Measurements from ENCODE around the gene IGFBP7. TPM values are rescaled to one million over a fixed set of nuclear protein-coding genes. Genes with fewer than 3 reads are reported as not detected.
"Not testable (repeated sequence)": the region's sequence is repeated elsewhere in the genome, so short reads cannot be mapped to it uniquely, and the experiment has no call there.

Gene IGFBP7
- total and polyA plus RNA-seq, 4 donors, result 60.5 to 216 (median 205) TPM

- peaks cover 0 to 8% (median 3%) of the 10 kb centered on the region in 4 donors for H3K4me1 ChIP-seq (ENCODE audit: control insufficient read depth in 4 of 4, insufficient read depth in 4 of 4, low read length in 3 of 4)
- H3K27ac ChIP-seq (ENCODE audit: low read depth in 1 of 2, low read length in 2 of 2), result no peak overlapping the region
- H3K27me3 ChIP-seq (ENCODE audit: control insufficient read depth in 4 of 4, insufficient read depth in 4 of 4, low read length in 3 of 4), result no peaks in the 10 kb centered on the region
- no peak for DNase-seq (ENCODE audit: low spot score)
- no peak overlapping the region for H3K9ac ChIP-seq (ENCODE audit: low read depth in 1 of 2, low read length in 2 of 2)
- H3K9me3 ChIP-seq (ENCODE audit: control insufficient read depth in 4 of 4, low read length in 3 of 4), result no peaks in the 10 kb centered on the region
- H3K36me3 ChIP-seq (ENCODE audit: control insufficient read depth in 4 of 4, insufficient read depth in 3 of 4, low read depth in 1 of 4, low read length in 3 of 4), result no peaks in the 10 kb centered on the region
- TF ChIP-seq REST (IDR thresholded peaks at IDR 0.05) (no peak), FOXA2 (IDR thresholded peaks at IDR 0.05) (no peak), ATF3 (IDR thresholded peaks at IDR 0.05) (no peak), YY1 (IDR thresholded peaks at IDR 0.05) (no peak), TAF1 (conservative IDR thresholded peaks at IDR 0.05) (no peak), SP1 (IDR thresholded peaks at IDR 0.05) (no peak), CTCF (IDR thresholded peaks at IDR 0.05; ENCODE audit: low read depth, low read length, missing input control) (no peak), RAD21 (IDR thresholded peaks at IDR 0.05) (no peak), MAX (IDR thresholded peaks at IDR 0.05) (no peak), JUND (IDR thresholded peaks at IDR 0.05) (no peak), GABPA (IDR thresholded peaks at IDR 0.05 in 1 of 2, conservative IDR thresholded peaks at IDR 0.05 in 1 of 2) (no peak), NR2F2 (IDR thresholded peaks at IDR 0.05) (no peak), EGR1 (IDR thresholded peaks at IDR 0.05; ENCODE audit: low read depth in 2 of 2) (no peak), FOXA1 (IDR thresholded peaks at IDR 0.05) (no peak), ZBTB33 (IDR thresholded peaks at IDR 0.05) (no peak)
- H3K4me3 ChIP-seq (ENCODE audit: low read depth in 1 of 3, low read length in 3 of 3), result no peak overlapping the region
- 69% methylated on average over 5 of the region's 5 CpGs for WGBS
These were observed 48.8 kb downstream of the IGFBP7 start for GRCh38 chr4:57061395-57061794.

- 73% methylated on average over 6 of the region's 6 CpGs for WGBS
- not testable (repeated sequence) for H3K27me3 ChIP-seq (ENCODE audit: control insufficient read depth in 4 of 4, insufficient read depth in 4 of 4, low read length in 3 of 4); DNase-seq (ENCODE audit: low spot score); H3K9ac ChIP-seq (ENCODE audit: low read depth in 1 of 2, low read length in 2 of 2); H3K4me1 ChIP-seq (ENCODE audit: control insufficient read depth in 4 of 4, insufficient read depth in 4 of 4, low read length in 3 of 4); H3K4me3 ChIP-seq (ENCODE audit: low read depth in 1 of 3, low read length in 3 of 3); H3K9me3 ChIP-seq (ENCODE audit: control insufficient read depth in 4 of 4, low read length in 3 of 4); H3K36me3 ChIP-seq (ENCODE audit: control insufficient read depth in 4 of 4, insufficient read depth in 3 of 4, low read depth in 1 of 4, low read length in 3 of 4)
- peak overlapping the region in 1 of 2 donors; percentile 42 for H3K27ac ChIP-seq (ENCODE audit: low read depth in 1 of 2, low read length in 2 of 2)
These were observed 49.5 kb downstream of the IGFBP7 start for GRCh38 chr4:57060717-57061067.

All from liver (tissue), 9 donors.